Ishikawa (cell line): Measurements from ENCODE around the gene SMIM35.

Source experiments
- CEBPB ChIP-seq: IDR thresholded peaks from 2 replicates; pipeline ENCODE4 v1.6.1; 2012
- CREB1 ChIP-seq: IDR thresholded peaks from 2 replicates; pipeline ENCODE4 v1.6.1; 2012; ENCODE audit warnings: low read depth
- EGR1 ChIP-seq: IDR thresholded peaks from 2 replicates; pipeline ENCODE4 v1.6.1; 2012
- EP300 ChIP-seq: IDR thresholded peaks from 2 replicates; pipeline ENCODE4 v1.6.1; 2012; ENCODE audit warnings: borderline replicate concordance
- FOXM1 ChIP-seq: IDR thresholded peaks from 2 replicates; pipeline ENCODE4 v1.6.1; 2012; ENCODE audit warnings: low read depth, borderline replicate concordance
- NFIC ChIP-seq: IDR thresholded peaks from 2 replicates; pipeline ENCODE4 v1.6.1; 2012
- RAD21 ChIP-seq: IDR thresholded peaks from 2 replicates; pipeline ENCODE4 v1.6.1; 2012; ENCODE audit warnings: low read depth
- TAF1 ChIP-seq: IDR thresholded peaks from 2 replicates; pipeline ENCODE4 v1.6.1; 2012; ENCODE audit warnings: low read depth, mild to moderate bottlenecking
- TCF12 ChIP-seq: IDR thresholded peaks from 2 replicates; pipeline ENCODE4 v1.6.1; 2012; ENCODE audit warnings: low read depth
- TEAD4 ChIP-seq: IDR thresholded peaks from 2 replicates; pipeline ENCODE4 v1.6.1; 2012
- YY1 ChIP-seq: IDR thresholded peaks from 2 replicates; pipeline ENCODE4 v1.6.1; 2012; ENCODE audit warnings: low read depth
- ZBTB7A ChIP-seq: IDR thresholded peaks from 2 replicates; pipeline ENCODE4 v1.6.1; 2012; ENCODE audit warnings: low read depth
- TF ChIP-seq, protein P1 (sequence below): IDR thresholded peaks from 2 replicates; pipeline ENCODE4 v1.6.1; 2012
- TF ChIP-seq, protein P2 (sequence below): IDR thresholded peaks from 2 replicates; pipeline ENCODE4 v1.6.1; 2012
- TF ChIP-seq, protein P3 (sequence below): IDR thresholded peaks from 2 replicates; pipeline ENCODE4 v1.6.1; 2012; ENCODE audit warnings: low read depth, mild to moderate bottlenecking

SMIM35 gene

DNA sequence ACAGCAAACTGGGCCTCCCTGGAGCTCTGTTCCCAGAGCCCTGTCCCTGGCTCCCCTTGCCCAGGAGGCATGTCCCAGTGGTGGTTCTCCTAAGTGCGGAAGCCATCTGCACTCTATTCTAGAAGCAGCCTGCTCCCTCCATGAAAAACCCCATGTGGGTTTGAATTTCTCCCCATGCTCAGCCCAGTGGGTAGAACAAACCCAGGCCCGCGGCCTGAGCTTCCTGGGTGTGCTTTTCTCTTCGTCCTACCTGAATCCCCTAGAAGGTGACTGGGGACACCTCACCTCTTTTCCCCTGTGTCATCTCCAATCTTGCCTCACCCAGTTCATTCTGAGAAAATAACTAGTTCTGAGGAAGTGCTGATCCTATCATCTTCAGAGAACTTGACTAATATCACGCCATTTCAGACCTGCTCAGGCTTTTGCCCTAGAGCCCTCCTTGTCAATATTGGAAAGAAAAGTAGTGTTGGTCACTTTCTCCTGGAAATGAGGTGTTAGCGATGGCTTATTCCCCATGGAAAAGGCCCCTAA, 84.7 kb downstream of the SMIM35 start:
- TF ChIP-seq CREB1 = no peak
- TF ChIP-seq EP300 = no peak
- no peak for TF ChIP-seq YY1
- TF ChIP-seq, protein P1, sequence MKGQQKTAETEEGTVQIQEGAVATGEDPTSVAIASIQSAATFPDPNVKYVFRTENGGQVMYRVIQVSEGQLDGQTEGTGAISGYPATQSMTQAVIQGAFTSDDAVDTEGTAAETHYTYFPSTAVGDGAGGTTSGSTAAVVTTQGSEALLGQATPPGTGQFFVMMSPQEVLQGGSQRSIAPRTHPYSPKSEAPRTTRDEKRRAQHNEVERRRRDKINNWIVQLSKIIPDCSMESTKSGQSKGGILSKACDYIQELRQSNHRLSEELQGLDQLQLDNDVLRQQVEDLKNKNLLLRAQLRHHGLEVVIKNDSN = no peak
- TF ChIP-seq EGR1 = no peak
- TF ChIP-seq NFIC = no peak

DNA sequence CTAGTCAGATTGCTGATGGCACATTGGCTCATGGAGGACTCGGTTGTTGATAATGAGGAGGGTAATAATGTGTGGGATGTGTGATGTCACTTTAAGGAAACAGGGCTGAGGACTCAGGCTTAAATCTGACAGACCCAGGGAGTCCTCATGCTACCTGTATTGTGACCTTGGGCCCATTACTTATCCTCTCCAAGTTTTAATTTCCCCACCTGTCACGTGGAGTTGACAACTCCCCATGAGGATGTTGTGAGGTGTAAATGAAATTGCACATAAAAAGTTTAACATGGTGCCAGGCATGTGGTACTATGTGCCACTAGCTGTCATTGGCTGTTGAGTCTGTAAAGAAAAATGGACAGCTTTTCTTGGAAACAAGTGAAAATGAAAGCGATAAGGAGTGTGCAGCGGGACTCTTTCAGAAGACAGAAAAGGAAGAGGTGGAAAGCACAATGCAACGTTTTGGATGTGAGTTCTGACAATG, 85.2 kb downstream of the SMIM35 start:
- no peak for TF ChIP-seq EP300
- TF ChIP-seq, protein P2, sequence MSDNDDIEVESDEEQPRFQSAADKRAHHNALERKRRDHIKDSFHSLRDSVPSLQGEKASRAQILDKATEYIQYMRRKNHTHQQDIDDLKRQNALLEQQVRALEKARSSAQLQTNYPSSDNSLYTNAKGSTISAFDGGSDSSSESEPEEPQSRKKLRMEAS = no peak
- TF ChIP-seq, protein P3, sequence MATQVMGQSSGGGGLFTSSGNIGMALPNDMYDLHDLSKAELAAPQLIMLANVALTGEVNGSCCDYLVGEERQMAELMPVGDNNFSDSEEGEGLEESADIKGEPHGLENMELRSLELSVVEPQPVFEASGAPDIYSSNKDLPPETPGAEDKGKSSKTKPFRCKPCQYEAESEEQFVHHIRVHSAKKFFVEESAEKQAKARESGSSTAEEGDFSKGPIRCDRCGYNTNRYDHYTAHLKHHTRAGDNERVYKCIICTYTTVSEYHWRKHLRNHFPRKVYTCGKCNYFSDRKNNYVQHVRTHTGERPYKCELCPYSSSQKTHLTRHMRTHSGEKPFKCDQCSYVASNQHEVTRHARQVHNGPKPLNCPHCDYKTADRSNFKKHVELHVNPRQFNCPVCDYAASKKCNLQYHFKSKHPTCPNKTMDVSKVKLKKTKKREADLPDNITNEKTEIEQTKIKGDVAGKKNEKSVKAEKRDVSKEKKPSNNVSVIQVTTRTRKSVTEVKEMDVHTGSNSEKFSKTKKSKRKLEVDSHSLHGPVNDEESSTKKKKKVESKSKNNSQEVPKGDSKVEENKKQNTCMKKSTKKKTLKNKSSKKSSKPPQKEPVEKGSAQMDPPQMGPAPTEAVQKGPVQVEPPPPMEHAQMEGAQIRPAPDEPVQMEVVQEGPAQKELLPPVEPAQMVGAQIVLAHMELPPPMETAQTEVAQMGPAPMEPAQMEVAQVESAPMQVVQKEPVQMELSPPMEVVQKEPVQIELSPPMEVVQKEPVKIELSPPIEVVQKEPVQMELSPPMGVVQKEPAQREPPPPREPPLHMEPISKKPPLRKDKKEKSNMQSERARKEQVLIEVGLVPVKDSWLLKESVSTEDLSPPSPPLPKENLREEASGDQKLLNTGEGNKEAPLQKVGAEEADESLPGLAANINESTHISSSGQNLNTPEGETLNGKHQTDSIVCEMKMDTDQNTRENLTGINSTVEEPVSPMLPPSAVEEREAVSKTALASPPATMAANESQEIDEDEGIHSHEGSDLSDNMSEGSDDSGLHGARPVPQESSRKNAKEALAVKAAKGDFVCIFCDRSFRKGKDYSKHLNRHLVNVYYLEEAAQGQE = no peak
- no peak for TF ChIP-seq EGR1
- TF ChIP-seq CEBPB = no peak
- TF ChIP-seq TCF12 = no peak
- no peak for TF ChIP-seq CREB1
- no peak for TF ChIP-seq NFIC
- no peak for TF ChIP-seq TEAD4
- no peak for TF ChIP-seq RAD21
- no peak for TF ChIP-seq FOXM1

DNA sequence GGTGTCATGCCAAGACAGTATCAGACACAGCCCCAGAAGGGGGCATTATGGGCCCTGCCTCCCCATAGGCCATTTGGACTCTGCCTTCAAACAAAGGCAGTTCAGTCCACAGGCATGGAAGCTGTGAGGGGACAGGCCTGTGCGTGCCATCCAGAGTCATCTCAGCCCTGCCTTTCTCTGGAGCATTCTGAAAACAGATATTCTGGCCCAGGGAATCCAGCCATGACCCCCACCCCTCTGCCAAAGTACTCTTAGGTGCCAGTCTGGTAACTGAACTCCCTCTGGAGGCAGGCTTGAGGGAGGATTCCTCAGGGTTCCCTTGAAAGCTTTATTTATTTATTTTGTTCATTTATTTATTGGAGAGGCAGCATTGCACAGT, 85.9 kb downstream of the SMIM35 start:
- TF ChIP-seq RAD21 = no peak
- no peak for TF ChIP-seq CEBPB
- TF ChIP-seq, protein P3 = no peak
- no peak for TF ChIP-seq YY1
- TF ChIP-seq, protein P1 = no peak
- no peak for TF ChIP-seq TAF1
- no peak for TF ChIP-seq TCF12
- no peak for TF ChIP-seq NFIC
- TF ChIP-seq FOXM1 = no peak
- TF ChIP-seq CREB1 = no peak
- no peak for TF ChIP-seq ZBTB7A
- TF ChIP-seq EP300 = no peak
- TF ChIP-seq, protein P2 = no peak
- TF ChIP-seq TEAD4 = no peak
- TF ChIP-seq EGR1 = no peak

DNA sequence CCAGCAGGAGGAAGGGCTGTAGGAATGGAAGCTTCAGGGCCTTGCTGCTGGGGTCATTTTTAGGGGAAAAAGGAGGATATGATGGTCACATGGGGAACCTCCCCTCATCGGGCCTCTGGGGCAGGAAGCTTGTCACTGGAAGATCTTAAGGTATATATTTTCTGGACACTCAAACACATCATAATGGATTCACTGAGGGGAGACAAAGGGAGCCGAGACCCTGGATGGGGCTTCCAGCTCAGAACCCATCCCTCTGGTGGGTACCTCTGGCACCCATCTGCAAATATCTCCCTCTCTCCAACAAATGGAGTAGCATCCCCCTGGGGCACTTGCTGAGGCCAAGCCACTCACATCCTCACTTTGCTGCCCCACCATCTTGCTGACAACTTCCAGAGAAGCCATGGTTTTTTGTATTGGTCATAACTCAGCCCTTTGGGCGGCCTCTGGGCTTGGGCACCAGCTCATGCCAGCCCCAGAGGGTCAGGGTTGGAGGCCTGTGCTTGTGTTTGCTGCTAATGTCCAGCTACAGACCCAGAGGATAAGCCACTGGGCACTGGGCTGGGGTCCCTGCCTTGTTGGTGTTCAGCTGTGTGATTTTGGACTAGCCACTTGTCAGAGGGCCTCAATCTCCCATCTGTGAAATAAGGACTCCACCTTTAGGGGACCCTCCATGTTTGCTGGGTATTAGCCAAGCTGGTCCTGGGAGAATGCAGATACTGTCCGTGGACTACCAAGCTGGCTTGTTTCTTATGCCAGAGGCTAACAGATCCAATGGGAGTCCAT, 86.5 kb downstream of the SMIM35 start:
- TF ChIP-seq CEBPB = no peak
- no peak for TF ChIP-seq EP300
- TF ChIP-seq EGR1 = no peak
- TF ChIP-seq TEAD4 = no peak
- TF ChIP-seq FOXM1 = no peak
- TF ChIP-seq, protein P1 = no peak
- TF ChIP-seq TCF12 = no peak
- no peak for TF ChIP-seq CREB1
- TF ChIP-seq, protein P3 = no peak
- TF ChIP-seq ZBTB7A = no peak
- TF ChIP-seq NFIC = no peak
- TF ChIP-seq TAF1 = no peak
- no peak for TF ChIP-seq YY1
- TF ChIP-seq RAD21 = no peak
- TF ChIP-seq, protein P2 = no peak
